ENCODE data around the gene ST3GAL3. TPM values are rescaled to one million over a fixed set of nuclear protein-coding genes. Genes with fewer than 3 reads are reported as not detected.

Gene ST3GAL3
- total and polyA plus RNA-seq, 2 of the 13 experiments (the other 11 are each of a cell fraction or from before 2014, with no cell fraction given) = 5.1 to 8.1 TPM

GRCh38 chr1:43706598-43707189, 642 bp upstream of the ST3GAL3 start:
- peak overlapping the region; percentile 64 to 96 (median 85) for H3K4me3 ChIP-seq (replicated peaks in 1 of 3; ENCODE audit: insufficient read depth in 1 of 3, low read depth in 2 of 3, low read length in 3 of 3)
- TSS peak; percentile 86 for BruUV-seq (replicated peaks)
- in situ Hi-C loops (cut with HindIII; ENCODE audit: extremely low pct_ligation_motif_present, low pct_unique_long_range_greater_than_20kb) (no loop called here), intact Hi-C loops (cut with micrococcal nuclease; ENCODE audit: unreplicated experiment) (loop anchor here (5.0 kb wide), 1 partner anchor 241 kb away; the partner anchor contains the start of gene IPO13)
- peaks cover 30% of the 10 kb centered on the region for H3K4me1 ChIP-seq (ENCODE audit: insufficient read depth, low read length)
- no peaks in the 10 kb centered on the region; a peak in 1 of 5 replicates for H3K27me3 ChIP-seq (ENCODE audit: control insufficient read depth in 1 of 2, insufficient read depth in 2 of 2, low read length in 2 of 2)
- DNase-seq (ENCODE audit: low spot score) (peak; percentile 20), ATAC-seq (peak; percentile 33), FAIRE-seq (peak; percentile 15)
- POLR2A ChIA-PET = interaction anchor here (0.6 to 3.0 kb wide), 14 partner anchors 8 to 577 kb away, joined by 3 to 21 read pairs (median 4); partner anchors contain the start of gene KDM4A
- H3K36me3 ChIP-seq (replicated peaks in 1 of 2; ENCODE audit: control insufficient read depth in 1 of 2, insufficient read depth in 2 of 2, low read length in 2 of 2) = peaks cover 18 to 32% of the 10 kb centered on the region in 2 experiments; a peak in 4 of 5 replicates
- CTCF ChIA-PET (ENCODE audit: low intra/inter-chr PET ratio, low total read pairs) = no interaction called here
- no peaks in the 10 kb centered on the region for H4K20me1 ChIP-seq (ENCODE audit: insufficient read depth, low read length)
- H2AFZ ChIP-seq (ENCODE audit: low read length) = no peak overlapping the region
- H3K9me3 ChIP-seq (ENCODE audit: low read length) = no peaks in the 10 kb centered on the region
- peak overlapping the region; percentile 76 for H3K27ac ChIP-seq (ENCODE audit: extremely low read length, insufficient read depth, low read length)
- H3K4me2 ChIP-seq (ENCODE audit: low read depth, low read length) = peak overlapping the region; percentile 97
- 0% methylated on average over 12 of the region's 30 CpGs for WGBS (ENCODE audit: low lambda C conversion rate)
- H3K79me2 ChIP-seq (ENCODE audit: insufficient read depth, low read length) = peaks cover 25% of the 10 kb centered on the region
- peak overlapping the region; percentile 90 for H3K9ac ChIP-seq (ENCODE audit: insufficient read depth, low read depth, low read length)
- TF ChIP-seq NONO (IDR thresholded peaks at IDR 0.05) (no peak), NONO (CRISPR knock-in tag; conservative IDR thresholded peaks at IDR 0.05) (no peak), TRIM22 (IDR thresholded peaks at IDR 0.05) (no peak), REST (IDR thresholded peaks at IDR 0.05; ENCODE audit: borderline replicate concordance in 1 of 2, low read depth in 1 of 2, low read length in 2 of 2) (no peak), PCBP1 (IDR thresholded peaks at IDR 0.05; ENCODE audit: borderline replicate concordance, low read depth, low read length) (peak; percentile 33; the same call in 1 of the 2 replicates), THAP11 (CRISPR knock-in tag; IDR thresholded peaks at IDR 0.05) (no peak), LCORL (IDR thresholded peaks at IDR 0.05) (no peak), LCORL (CRISPR knock-in tag; IDR thresholded peaks at IDR 0.05) (peak; percentile 61; the same call in 1 of the 2 replicates), ZNF781 (CRISPR knock-in tag; IDR thresholded peaks at IDR 0.05; ENCODE audit: borderline replicate concordance, not compliant biosample characterization) (no peak), PLSCR1 (CRISPR knock-in tag; IDR thresholded peaks at IDR 0.05; ENCODE audit: borderline replicate concordance) (no peak), YEATS4 (CRISPR knock-in tag; IDR thresholded peaks at IDR 0.05; ENCODE audit: borderline replicate concordance) (no peak), RARG (CRISPR knock-in tag; IDR thresholded peaks at IDR 0.05; ENCODE audit: low read depth) (no peak), ZBTB20 (CRISPR knock-in tag; IDR thresholded peaks at IDR 0.05; ENCODE audit: borderline replicate concordance, low read depth) (peak; percentile 66; the same call in 1 of the 2 replicates), CTCF (CRISPR knock-in tag; IDR thresholded peaks at IDR 0.05) (no peak), ZNF501 (CRISPR knock-in tag; IDR thresholded peaks at IDR 0.05) (peak; percentile 82; the same call in 1 of the 2 replicates), ZNF260 (CRISPR knock-in tag; IDR thresholded peaks at IDR 0.05; ENCODE audit: borderline replicate concordance, low read depth) (no peak), FLYWCH1 (CRISPR knock-in tag; IDR thresholded peaks at IDR 0.05) (no peak)

Data from HepG2 (cell line).